GM19395 (cell line): ENCODE measurements around the gene ZNF286A.
"Not testable (repeated sequence)": the region's sequence is repeated elsewhere in the genome, so short reads cannot be mapped to it uniquely, and the experiment has no call there.

ENCODE experiments used
- ATAC-seq: cut with Tn5 transposase; IDR thresholded peaks from one replicate; pipeline ENCODE4 v1.9.1; 2021; ENCODE audit warnings: mild to moderate bottlenecking, moderate library complexity; ENCODE audit not compliant: unreplicated experiment

The ZNF286A gene

DNA sequence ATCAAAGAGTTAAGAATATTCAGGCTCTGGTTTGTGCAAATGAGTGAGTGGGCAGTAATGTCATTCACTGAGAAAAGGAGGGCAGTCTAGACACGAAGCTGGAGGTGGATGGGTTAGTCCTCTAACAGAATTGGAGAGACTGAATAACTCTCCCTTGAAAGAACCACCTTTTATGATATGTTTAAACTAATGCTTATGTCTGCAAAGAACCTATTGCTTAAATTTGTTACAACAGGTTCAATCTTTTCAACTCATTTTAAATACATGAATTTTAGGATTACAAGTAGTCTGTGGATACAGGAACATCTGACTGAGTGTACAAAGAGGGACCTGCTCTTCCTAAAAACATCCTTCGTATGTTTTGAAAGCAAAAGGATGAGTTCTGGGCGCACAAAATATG, 585 bp upstream of the ZNF286A start:
- ATAC-seq, result peak; percentile 19

DNA sequence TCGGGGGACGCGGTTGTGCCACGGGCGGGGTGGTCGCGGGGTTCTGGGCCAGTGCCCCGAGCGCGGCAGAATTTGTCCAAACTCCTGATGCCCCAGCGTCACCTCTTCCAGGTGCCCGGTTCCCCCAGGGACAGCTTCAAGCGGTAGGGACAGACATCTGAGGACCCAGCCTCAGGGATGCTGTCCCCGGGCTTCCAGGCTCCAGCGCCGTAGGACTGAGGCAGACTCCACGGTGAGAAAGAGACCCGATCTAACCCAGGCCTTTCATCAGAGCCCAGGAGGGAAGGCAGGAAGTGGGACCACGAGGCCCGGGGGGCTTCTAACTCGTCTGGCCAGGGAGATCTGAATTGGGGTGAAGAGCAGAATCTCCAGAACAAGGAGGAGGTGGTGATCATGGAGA, 385 bp downstream of the ZNF286A start:
- ATAC-seq, result peak; percentile 13

DNA sequence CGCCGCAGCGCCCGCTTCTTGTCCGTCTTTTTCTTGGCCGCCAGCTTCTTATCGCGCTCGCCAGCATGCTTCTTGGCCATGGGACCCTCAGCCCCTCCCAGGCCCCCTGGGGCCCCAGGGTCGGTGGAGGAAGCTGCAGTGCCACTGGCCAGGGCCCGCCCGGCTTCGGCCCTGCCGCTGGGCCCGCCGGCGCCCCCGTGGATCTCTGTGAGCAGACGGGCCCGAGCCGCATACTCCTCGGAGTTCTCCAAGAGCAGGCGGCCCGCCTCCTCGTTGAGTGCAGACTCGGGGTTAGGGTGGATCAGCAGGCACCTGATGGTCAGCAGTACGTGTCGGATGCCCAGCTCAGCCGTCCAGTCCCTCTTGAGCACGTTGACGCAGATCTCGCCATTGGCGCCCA, 4.7 kb downstream of the ZNF286A start:
- not testable (repeated sequence) for ATAC-seq

DNA sequence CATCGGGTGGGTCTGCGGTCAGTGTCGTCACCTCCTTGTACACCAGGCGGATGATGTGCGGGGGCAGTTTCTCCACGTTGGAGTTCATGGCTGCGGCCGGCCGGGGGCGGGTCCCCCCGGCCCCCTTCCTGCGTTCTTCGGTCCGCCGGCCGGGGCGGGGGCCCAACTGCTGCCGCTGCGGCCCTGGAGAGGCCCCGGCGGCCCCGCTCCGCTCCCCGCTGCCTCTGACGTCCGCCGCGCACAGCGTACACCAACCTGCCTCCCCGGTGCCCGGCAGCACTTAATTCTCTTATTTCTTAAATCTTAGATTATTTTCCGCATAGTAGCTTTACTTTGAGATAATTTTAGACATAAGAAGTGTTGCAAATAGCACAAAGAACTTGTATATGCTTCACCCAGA, 5.3 kb downstream of the ZNF286A start:
- ATAC-seq, result not testable (repeated sequence)

DNA sequence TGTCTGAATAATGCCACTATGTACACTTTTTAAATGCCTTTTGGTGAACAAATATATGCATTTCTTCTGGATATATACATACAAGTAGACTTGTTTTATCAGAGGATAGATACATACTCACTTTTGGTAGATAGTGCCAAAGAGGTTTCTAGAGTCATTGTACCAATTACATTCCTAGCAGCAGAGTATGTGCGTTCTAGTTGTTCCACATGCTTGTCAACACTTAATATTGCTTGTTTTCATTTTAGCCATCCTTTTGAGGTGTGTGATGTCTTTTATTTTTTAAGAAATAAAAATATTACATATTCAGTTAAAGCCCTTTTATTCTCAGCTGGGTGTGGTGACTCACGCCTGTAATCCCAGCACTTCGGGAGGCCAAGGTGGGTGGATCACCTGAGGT, 9.3 kb downstream of the ZNF286A start:
- not testable (repeated sequence) for ATAC-seq

DNA sequence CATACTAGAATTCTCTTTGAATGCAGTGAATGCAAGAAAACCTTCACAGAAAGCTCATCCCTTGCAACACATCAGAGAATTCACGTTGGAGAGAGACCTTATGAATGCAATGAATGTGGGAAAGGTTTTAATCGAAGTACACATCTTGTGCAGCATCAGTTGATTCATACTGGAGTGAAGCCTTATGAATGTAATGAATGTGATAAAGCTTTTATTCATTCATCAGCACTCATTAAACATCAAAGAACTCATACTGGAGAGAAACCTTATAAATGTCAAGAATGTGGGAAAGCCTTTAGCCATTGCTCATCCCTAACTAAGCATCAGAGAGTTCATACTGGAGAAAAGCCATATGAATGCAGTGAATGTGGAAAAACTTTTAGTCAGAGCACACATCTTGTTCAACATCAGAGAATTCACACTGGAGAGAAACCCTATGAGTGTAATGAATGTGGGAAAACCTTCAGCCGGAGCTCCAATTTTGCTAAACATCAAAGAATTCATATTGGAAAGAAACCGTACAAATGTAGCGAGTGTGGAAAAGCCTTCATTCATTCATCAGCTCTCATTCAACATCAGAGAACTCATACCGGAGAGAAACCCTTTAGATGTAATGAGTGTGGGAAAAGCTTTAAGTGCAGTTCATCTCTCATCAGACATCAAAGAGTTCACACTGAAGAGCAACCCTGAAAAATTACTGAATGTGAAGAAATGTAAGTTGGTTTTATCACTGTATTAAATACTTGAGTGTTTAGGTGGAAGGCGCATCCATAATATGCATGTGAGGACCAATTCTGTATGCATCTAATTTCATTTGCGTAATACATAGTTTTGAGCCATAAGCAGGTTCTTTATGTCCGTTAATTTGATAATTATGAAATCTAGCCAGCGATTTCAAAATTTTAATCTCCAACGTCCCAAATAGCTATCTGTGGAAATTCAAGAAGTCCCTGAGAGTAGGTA, 17.3 kb downstream of the ZNF286A start:
- not testable (repeated sequence) for ATAC-seq

DNA sequence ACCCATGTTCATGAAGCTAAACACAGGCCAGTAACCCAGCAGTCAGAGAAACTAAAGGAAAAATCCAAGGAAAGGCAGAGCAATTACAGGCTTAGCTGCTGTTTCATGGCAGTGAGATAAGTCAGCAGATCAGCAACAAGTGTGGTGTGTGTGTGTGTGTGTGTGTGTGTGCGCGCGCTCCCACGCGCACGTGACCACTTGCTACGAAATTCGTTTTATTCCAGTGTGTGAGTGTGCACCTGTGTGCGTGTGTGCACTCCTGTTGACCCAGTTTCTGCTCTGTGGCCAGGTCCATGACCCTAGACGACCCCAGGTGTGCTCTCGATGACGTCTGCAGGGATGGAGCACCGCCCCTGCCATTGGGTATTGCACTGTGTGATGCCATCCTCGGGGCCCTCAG, 31.0 kb downstream of the ZNF286A start:
- ATAC-seq, result not testable (repeated sequence)

DNA sequence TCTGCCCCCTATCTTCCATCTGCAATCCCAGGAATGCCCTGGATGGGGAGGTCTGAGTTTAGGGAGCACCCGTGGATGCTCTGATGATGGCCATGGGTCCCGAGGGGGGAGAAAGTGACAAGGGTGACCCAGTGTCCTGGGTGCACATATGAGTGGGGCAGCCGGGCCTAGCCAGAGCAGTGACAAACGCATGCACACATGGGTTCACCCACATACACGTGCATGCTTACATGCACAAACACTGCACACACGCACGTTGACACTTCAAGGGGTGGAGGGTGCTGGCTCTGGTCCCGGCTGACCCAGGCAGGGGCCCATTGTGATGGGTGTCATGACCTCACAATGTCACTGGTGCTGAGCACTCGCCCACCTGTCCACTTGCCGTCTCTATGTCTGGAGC, 32.3 kb downstream of the ZNF286A start, which contains the start of gene TBC1D26:
Gene TBC1D26, plus strand, starts transcription at position 384 of the 400 bp plus-strand sequence. CDS start 3,066 bp downstream, outside the sequence.
- not testable (repeated sequence) for ATAC-seq

DNA sequence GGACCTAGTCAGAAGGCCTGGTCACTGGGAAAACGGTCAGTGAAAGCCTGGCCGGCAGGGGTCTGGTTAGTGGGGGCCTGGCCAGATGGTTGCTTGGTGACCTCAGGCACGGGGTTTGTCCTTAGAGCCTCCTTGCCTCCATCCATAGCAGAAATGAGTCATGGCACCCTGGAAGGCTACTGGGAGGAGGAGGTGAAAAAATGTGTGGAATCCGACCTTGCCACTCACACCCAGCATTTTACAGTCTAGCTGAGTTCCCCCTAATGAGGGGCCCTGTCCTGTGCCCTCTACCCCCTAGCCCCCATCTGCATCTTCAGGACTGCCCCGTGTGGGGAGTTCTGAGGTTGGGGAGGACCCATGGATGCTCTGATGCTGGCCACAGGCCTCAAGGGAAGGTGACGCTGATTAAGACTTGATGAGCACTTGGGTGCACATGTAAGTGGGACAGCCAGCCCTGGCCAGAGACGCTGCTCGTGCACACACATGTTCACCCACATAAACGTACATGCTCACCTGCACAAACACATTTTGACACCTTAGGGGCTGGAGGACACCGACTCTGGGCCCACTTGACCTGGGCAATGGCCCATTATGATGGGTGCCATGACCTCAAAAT, 33.7 kb downstream of the ZNF286A start:
- ATAC-seq, result not testable (repeated sequence)

DNA sequence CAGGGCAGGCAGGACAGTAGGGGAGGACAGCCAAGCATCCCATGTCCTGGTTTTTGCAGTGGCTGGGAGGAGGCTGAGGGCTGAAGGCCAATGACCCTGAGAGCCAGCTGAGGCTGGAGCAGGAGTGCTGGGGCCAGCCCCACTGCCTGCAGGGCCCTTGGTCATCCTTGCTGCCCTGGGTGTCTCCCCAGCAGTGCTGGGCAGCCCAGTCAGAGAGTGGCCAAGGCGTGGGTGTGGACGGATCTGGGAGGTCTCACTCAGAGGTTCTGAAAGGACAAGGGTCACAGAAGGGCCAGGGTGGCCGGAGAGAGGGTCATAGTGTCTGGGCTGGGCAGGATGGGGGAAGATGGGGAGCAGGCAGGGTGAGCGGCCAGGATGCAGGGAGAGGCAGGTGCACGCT, 37.0 kb downstream of the ZNF286A start:
- ATAC-seq, result not testable (repeated sequence)

DNA sequence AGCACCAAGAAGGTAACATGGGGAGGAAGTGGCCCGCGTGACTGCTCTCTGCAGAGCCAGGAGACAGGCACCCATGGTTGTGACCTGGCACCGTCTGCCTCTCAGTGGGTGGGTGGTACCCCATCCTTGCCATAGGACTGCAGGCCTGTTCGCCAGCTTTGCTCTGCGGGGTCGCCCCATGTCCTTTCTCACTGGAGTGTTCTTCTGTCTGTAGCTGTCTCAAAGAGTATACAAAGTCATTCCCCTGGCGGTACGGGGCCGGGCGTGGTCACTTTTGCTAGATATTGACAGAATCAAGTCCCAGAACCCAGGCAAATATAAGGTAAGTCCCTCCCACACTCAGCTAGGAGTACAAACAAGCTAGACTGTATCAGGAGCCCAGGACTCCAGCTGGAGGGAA, 38.5 kb downstream of the ZNF286A start:
- ATAC-seq, result no peak

DNA sequence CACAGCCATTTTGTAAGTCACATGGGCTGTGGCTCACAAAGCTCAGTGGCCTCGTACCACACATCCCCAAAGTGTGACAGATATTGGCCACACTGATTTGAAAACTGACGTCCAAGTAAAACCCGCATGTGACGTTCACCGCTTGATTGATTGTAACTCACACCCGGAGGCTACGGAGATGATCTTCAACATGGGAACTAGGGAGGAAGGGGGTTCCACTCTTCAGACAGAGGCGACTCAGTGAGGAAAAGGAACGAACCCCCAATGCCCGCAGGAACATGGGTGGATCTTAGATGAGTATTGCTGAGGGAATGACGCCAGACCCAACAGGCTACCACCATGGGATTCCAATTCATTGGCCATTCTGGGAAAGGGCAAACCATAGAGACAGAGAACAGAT, 39.7 kb downstream of the ZNF286A start:
- ATAC-seq, result not testable (repeated sequence)

DNA sequence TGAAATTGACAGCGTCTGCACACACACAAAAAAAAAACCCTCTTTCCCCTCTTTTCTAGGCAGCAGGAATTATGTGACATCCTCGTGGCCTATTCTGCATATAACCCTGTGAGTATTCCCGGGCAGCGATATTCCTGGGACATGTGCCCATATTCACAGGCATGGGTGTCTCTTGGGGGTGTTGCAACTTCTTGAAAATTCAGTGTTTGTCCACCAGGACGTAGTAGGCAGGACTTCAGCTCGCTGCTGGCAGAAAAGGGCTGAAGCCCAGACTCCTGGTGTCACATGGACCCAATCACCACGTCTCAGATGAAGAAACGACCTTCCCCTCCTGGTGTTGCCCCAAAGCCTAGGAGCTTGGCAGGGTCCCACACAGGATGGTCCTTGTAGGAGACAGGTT, 40.5 kb downstream of the ZNF286A start:
- not testable (repeated sequence) for ATAC-seq

DNA sequence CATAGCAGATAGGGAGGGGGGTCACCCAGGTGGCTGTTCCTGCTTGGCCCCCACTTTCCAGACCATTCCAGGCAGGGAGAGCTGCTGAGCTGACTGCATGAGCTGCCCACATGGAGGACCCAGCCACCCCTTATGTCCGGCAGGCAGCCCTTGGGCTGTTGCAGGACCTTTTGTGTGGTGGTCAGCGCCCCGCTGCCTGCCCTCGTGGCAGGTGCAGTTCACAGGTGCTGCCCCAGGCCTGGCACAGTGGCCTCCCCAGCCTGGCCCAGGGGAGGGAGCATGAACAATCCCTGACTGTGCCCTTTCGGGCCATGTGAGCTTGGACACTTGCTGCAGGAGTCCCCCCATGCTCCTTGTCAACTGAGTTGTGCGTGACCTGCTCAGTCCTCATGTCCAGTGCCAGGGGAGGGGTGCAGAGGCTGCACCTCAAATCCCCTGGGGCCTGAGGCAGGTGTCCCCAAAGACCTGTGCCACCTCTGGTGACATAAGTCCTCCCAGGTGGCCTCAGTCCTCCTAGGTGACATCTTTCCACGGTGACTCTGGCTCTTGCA, 41.1 kb downstream of the ZNF286A start:
- no peak for ATAC-seq

DNA sequence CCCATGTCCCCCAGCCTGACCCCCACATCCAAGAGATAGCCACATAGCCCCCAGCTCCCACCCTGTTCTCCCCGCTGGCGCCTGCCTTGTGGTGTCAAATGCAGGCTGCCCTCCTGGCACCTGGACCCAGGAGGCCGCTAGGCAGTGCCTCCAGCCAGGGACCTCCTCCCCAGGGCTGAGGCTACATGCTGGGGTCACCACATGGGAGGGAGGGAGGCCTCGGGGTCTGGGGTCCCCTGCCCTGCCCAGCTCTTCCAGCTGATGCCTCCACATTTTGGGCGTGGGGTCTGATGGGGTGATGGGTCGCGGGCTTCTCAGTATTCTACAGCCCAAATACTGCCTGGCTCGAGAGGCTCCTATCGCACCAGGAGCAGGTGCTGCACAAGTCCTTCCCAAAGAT, 42.1 kb downstream of the ZNF286A start:
- no peak for ATAC-seq

DNA sequence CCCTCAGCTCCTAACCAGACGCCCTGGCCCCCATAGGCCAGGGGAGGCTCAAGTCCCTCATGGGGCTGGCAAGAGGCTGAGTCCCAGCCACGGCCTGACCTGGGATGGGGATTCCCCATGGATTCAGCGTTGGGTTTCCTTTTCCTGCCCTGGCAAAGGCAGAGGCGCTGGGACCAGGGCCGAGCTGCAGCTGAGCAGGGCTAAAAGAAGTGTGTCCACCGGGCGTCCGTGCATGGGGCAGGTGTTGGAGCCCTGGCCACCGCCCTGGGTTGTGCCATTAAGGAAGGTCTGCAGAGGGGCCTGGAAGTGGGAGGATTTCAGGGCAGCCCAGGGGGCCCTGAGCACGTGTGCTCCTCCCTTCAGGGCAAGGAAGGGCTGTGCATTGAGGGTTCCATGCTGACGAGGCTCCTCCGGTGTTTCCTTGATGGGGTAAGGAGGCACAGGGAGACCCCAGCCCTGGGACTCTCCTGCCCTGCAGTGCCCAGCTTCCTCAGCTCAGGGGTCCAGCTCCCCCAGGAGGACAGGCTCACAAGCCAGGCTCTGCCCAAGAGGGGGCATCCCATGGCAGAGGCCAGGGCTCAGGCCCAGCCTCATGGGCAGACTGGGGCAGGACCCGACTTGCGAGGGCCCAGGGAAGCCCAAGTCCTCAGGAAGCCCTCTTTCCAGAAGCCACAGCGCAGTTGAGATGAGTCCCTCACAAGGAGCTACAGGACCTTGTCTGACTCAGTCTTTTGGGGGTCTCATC, 42.7 kb downstream of the ZNF286A start:
- no peak for ATAC-seq

DNA sequence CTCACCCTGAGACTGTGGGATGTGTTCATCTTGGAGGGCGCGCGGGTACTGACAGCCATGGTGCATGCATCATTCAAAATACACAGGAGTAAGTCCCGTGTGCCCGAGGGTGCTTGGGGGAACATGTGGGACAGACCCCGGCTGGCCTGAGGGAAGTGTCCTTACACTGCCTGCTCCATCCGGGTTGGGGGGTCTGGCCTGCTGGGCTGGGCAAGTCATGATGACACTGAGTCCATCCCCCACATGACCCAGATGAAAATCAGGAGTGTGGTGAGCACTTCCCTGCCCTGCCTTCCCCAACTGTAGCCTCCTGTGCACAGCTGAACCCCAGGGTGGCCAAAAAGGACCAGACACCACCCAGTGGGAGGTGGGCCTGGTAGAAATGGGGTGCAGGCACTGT, 43.4 kb downstream of the ZNF286A start:
- ATAC-seq, result no peak

DNA sequence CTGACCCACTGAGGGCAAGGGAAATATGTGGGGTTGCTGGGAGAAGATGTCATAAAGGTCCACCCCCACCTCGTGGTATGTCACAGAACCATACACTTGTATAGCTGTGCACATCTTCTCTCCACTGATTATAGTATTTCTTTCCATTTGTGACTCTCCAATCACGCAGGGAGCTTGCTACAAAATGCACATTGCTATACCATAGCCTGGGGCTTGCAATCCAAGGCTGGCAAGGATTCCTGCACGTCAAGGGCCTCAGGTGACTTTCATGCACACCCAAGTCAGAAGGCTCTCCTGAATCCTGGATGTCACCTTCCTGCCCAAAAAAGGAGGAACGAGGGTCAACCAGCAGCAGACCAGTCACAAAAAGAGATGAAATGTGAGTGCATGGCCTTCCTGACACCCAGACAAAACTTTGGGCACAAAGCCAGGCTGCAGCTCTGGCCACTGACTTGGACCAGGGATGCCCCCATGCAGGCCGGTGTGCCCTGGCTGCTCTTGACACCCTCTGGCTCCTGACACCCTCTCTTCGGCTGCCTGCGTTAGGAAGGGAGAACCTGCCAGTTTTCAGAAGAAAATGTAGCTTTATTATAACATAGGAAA, 44.6 kb downstream of the ZNF286A start:
- no peak for ATAC-seq

DNA sequence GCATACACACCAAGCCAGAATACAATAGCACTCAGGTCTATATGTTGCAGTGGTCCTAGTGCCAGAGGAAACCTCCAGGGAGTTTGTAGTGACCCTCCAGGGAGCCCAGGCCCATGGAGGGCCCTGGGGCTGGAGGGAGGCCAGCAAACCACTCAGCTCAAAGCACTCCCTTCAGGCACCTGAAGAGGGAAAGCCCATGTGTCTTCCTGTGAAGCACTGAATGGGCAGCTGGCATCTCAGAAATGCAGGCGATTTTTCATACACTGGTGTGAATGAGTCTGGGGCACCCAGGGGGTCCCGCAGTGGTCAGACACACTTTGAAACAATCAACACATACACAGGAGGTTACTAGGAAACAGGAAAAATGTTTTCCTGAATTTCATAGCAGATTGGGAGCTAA, 45.3 kb downstream of the ZNF286A start:
- ATAC-seq, result no peak

DNA sequence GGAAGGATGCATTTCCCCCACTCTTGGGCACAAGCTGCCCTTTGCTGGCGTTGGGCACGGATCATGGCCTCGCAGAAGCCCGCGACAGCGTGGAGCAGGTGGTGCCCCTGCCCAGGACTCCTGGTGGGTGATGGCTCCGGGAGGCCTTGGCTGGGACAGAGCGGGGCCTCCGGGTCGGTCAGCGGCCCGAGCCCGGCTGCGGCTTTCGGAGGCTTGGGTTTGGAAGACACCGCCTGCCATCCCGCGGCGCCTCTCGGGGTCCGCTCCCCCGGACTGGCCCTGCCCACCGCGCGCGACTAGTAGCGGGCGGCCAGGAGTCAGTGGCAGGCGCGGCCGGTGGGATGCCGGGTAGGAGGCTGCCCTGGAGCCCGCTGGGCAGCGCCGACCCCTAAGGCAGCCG, 49.9 kb downstream of the ZNF286A start:
- ATAC-seq, result not testable (repeated sequence)
